ENCODE data around the gene VSX2. TPM values are rescaled to one million over a fixed set of nuclear protein-coding genes. Genes with fewer than 3 reads are reported as not detected.

VSX2 gene
- total and polyA plus RNA-seq, 2 experiments from 2014 or later: 0.49 to 0.52 TPM

DNA sequence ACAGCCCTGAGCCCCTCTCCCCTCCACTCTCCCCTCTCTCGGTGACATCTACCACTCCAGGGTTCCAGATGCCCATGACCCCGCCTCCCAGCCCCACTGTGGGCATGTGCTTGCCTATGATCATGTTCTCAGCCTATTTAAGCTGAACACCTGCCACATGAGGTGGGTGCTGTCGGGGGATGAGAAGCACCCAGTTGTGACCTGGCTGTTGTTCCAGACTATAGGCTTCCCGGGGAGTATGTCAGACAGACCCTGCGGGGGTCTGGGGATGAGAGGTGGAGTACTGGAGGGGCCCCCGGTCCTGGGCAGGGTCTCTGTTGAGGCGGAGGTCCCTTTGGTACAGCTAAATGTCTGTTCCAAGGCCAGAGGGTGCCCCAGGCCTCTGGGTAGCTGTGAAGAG is 6.0 kb downstream of the VSX2 start:
- no peaks in the 10 kb centered on the region for H3K79me2 ChIP-seq (replicated peaks; ENCODE audit: insufficient read depth)
- TF ChIP-seq EZH2phosphoT487 (IDR thresholded peaks at IDR 0.05; ENCODE audit: unreplicated experiment) (no peak), CREB1 (CRISPR knock-in tag; IDR thresholded peaks at IDR 0.05; ENCODE audit: low read depth) (no peak), ZNF114 (CRISPR knock-in tag; IDR thresholded peaks at IDR 0.05) (no peak), EZH2 (IDR thresholded peaks at IDR 0.05; ENCODE audit: low read depth, unreplicated experiment) (no peak), JUNB (IDR thresholded peaks at IDR 0.05; ENCODE audit: unreplicated experiment) (no peak), NANOG (IDR thresholded peaks at IDR 0.05; ENCODE audit: borderline replicate concordance) (no peak), POLR2AphosphoS5 (IDR thresholded peaks at IDR 0.05; ENCODE audit: low read depth) (no peak), ZNF331 (CRISPR knock-in tag; IDR thresholded peaks at IDR 0.05; ENCODE audit: low read depth) (no peak), STAT1 (IDR thresholded peaks at IDR 0.05; ENCODE audit: unreplicated experiment) (no peak)
- TF ChIP-seq, protein P1, sequence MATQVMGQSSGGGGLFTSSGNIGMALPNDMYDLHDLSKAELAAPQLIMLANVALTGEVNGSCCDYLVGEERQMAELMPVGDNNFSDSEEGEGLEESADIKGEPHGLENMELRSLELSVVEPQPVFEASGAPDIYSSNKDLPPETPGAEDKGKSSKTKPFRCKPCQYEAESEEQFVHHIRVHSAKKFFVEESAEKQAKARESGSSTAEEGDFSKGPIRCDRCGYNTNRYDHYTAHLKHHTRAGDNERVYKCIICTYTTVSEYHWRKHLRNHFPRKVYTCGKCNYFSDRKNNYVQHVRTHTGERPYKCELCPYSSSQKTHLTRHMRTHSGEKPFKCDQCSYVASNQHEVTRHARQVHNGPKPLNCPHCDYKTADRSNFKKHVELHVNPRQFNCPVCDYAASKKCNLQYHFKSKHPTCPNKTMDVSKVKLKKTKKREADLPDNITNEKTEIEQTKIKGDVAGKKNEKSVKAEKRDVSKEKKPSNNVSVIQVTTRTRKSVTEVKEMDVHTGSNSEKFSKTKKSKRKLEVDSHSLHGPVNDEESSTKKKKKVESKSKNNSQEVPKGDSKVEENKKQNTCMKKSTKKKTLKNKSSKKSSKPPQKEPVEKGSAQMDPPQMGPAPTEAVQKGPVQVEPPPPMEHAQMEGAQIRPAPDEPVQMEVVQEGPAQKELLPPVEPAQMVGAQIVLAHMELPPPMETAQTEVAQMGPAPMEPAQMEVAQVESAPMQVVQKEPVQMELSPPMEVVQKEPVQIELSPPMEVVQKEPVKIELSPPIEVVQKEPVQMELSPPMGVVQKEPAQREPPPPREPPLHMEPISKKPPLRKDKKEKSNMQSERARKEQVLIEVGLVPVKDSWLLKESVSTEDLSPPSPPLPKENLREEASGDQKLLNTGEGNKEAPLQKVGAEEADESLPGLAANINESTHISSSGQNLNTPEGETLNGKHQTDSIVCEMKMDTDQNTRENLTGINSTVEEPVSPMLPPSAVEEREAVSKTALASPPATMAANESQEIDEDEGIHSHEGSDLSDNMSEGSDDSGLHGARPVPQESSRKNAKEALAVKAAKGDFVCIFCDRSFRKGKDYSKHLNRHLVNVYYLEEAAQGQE (IDR thresholded peaks at IDR 0.05; ENCODE audit: unreplicated experiment): no peak
- TF ChIP-seq, protein P2, sequence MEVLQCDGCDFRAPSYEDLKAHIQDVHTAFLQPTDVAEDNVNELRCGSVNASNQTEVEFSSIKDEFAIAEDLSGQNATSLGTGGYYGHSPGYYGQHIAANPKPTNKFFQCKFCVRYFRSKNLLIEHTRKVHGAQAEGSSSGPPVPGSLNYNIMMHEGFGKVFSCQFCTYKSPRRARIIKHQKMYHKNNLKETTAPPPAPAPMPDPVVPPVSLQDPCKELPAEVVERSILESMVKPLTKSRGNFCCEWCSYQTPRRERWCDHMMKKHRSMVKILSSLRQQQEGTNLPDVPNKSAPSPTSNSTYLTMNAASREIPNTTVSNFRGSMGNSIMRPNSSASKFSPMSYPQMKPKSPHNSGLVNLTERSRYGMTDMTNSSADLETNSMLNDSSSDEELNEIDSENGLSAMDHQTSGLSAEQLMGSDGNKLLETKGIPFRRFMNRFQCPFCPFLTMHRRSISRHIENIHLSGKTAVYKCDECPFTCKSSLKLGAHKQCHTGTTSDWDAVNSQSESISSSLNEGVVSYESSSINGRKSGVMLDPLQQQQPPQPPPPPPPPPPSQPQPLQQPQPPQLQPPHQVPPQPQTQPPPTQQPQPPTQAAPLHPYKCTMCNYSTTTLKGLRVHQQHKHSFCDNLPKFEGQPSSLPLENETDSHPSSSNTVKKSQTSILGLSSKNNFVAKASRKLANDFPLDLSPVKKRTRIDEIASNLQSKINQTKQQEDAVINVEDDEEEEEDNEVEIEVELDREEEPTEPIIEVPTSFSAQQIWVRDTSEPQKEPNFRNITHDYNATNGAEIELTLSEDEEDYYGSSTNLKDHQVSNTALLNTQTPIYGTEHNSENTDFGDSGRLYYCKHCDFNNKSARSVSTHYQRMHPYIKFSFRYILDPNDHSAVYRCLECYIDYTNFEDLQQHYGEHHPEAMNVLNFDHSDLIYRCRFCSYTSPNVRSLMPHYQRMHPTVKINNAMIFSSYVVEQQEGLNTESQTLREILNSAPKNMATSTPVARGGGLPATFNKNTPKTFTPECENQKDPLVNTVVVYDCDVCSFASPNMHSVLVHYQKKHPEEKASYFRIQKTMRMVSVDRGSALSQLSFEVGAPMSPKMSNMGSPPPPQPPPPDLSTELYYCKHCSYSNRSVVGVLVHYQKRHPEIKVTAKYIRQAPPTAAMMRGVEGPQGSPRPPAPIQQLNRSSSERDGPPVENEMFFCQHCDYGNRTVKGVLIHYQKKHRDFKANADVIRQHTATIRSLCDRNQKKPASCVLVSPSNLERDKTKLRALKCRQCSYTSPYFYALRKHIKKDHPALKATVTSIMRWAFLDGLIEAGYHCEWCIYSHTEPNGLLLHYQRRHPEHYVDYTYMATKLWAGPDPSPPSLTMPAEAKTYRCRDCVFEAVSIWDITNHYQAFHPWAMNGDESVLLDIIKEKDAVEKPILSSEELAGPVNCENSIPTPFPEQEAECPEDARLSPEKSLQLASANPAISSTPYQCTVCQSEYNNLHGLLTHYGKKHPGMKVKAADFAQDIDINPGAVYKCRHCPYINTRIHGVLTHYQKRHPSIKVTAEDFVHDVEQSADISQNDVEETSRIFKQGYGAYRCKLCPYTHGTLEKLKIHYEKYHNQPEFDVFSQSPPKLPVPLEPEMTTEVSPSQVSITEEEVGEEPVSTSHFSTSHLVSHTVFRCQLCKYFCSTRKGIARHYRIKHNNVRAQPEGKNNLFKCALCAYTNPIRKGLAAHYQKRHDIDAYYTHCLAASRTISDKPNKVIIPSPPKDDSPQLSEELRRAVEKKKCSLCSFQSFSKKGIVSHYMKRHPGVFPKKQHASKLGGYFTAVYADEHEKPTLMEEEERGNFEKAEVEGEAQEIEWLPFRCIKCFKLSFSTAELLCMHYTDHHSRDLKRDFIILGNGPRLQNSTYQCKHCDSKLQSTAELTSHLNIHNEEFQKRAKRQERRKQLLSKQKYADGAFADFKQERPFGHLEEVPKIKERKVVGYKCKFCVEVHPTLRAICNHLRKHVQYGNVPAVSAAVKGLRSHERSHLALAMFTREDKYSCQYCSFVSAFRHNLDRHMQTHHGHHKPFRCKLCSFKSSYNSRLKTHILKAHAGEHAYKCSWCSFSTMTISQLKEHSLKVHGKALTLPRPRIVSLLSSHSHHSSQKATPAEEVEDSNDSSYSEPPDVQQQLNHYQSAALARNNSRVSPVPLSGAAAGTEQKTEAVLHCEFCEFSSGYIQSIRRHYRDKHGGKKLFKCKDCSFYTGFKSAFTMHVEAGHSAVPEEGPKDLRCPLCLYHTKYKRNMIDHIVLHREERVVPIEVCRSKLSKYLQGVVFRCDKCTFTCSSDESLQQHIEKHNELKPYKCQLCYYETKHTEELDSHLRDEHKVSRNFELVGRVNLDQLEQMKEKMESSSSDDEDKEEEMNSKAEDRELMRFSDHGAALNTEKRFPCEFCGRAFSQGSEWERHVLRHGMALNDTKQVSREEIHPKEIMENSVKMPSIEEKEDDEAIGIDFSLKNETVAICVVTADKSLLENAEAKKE (CRISPR knock-in tag; IDR thresholded peaks at IDR 0.05): no peak
- TF ChIP-seq, protein P3, sequence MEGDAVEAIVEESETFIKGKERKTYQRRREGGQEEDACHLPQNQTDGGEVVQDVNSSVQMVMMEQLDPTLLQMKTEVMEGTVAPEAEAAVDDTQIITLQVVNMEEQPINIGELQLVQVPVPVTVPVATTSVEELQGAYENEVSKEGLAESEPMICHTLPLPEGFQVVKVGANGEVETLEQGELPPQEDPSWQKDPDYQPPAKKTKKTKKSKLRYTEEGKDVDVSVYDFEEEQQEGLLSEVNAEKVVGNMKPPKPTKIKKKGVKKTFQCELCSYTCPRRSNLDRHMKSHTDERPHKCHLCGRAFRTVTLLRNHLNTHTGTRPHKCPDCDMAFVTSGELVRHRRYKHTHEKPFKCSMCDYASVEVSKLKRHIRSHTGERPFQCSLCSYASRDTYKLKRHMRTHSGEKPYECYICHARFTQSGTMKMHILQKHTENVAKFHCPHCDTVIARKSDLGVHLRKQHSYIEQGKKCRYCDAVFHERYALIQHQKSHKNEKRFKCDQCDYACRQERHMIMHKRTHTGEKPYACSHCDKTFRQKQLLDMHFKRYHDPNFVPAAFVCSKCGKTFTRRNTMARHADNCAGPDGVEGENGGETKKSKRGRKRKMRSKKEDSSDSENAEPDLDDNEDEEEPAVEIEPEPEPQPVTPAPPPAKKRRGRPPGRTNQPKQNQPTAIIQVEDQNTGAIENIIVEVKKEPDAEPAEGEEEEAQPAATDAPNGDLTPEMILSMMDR (conservative IDR thresholded peaks at IDR 0.05; ENCODE audit: low read depth in 2 of 2): no peak
- TF ChIP-seq, protein P4, sequence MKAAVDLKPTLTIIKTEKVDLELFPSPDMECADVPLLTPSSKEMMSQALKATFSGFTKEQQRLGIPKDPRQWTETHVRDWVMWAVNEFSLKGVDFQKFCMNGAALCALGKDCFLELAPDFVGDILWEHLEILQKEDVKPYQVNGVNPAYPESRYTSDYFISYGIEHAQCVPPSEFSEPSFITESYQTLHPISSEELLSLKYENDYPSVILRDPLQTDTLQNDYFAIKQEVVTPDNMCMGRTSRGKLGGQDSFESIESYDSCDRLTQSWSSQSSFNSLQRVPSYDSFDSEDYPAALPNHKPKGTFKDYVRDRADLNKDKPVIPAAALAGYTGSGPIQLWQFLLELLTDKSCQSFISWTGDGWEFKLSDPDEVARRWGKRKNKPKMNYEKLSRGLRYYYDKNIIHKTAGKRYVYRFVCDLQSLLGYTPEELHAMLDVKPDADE (IDR thresholded peaks at IDR 0.05): no peak
- Mint-ChIP-seq H3K4me3 (no peak overlapping the region), H3K36me3 (ENCODE audit: low read depth) (peaks cover 2% of the 10 kb centered on the region; the same call in 1 of the 3 replicates), H3K27me3 (ENCODE audit: insufficient read depth, low read depth, poor library complexity) (peaks cover 63% of the 10 kb centered on the region), H3K27ac (no peak overlapping the region), H3K9me3 (peaks cover 8% of the 10 kb centered on the region), H3K4me1 (peaks cover 53% of the 10 kb centered on the region)
- H3K4me1 ChIP-seq (ENCODE audit: insufficient read depth): peaks cover 47% of the 10 kb centered on the region
- 0 out of 2 replicates have a peak, but pooled peaks cover 8% of the 10 kb centered on the region for H4K20me1 ChIP-seq (replicated peaks; ENCODE audit: insufficient read depth)
- no peak overlapping the region for H3K4me3 ChIP-seq
- H3K9me2 ChIP-seq (ENCODE audit: insufficient read depth): no peaks in the 10 kb centered on the region
- peaks cover 17% of the 10 kb centered on the region; the same call in 1 of the 2 replicates for H3F3A ChIP-seq (replicated peaks; ENCODE audit: low read depth)
- H3K27me3 ChIP-seq (ENCODE audit: insufficient read depth): peaks cover 50% of the 10 kb centered on the region
- DNase-seq (ENCODE audit: low spot score): no peak
- no peak overlapping the region for H2AFZ ChIP-seq
- H3K27ac ChIP-seq (ENCODE audit: low read depth): no peak overlapping the region
- H3K36me3 ChIP-seq (ENCODE audit: insufficient read depth): no peaks in the 10 kb centered on the region
- H3K4me2 ChIP-seq: no peak overlapping the region
- no peak for ATAC-seq
